Smooth muscle cell (in vitro differentiated cells): Measurements from ENCODE around the gene EFCAB6. TPM values are rescaled to one million over a fixed set of nuclear protein-coding genes. Genes with fewer than 3 reads are reported as not detected.

ENCODE experiments used
- DNase-seq: peaks from one replicate; lab custom pipeline; 2025; ENCODE audit not compliant: unreplicated experiment; lab: John Stamatoyannopoulos, UW
- H2AFZ ChIP-seq: fragments of 200-600 bp; sonication (generic); 2 replicates; pipeline ENCODE4 v1.6.0; 2016; ENCODE audit warnings: antibody characterized with exemption, low read depth, mild to moderate bottlenecking
- H3F3A ChIP-seq: fragments of 200-600 bp; sonication (generic); 2 replicates; pipeline ENCODE4 v1.6.0; 2017; ENCODE audit warnings: antibody characterized with exemption, low read depth
- H3K27ac ChIP-seq: fragments of 200-600 bp; sonication (generic); 2 replicates; pipeline ENCODE4 v1.5.1; 2016; ENCODE audit warnings: low read depth, mild to moderate bottlenecking
- H3K27me3 ChIP-seq: fragments of 200-600 bp; sonication (generic); 2 replicates; pipeline ENCODE4 v1.6.1; 2016; ENCODE audit warnings: low read depth, mild to moderate bottlenecking
- H3K36me3 ChIP-seq: fragments of 200-600 bp; sonication (generic); 2 replicates; pipeline ENCODE4 v1.5.1; 2016; ENCODE audit warnings: low read depth
- H3K4me1 ChIP-seq: fragments of 200-600 bp; sonication (generic); 2 replicates; pipeline ENCODE4 v1.5.1; 2016; ENCODE audit warnings: low read depth
- H3K4me2 ChIP-seq: fragments of 200-600 bp; sonication (generic); 2 replicates; pipeline ENCODE4 v1.6.0; 2016; ENCODE audit warnings: mild to moderate bottlenecking
- H3K4me3 ChIP-seq: fragments of 200-600 bp; sonication (generic); 2 replicates; pipeline ENCODE4 v1.5.1; 2016; ENCODE audit warnings: mild to moderate bottlenecking
- H3K79me2 ChIP-seq: fragments of 200-600 bp; sonication (generic); 2 replicates; pipeline ENCODE4 v1.6.0; 2016; ENCODE audit warnings: low read depth, mild to moderate bottlenecking
- H3K9ac ChIP-seq: fragments of 200-600 bp; sonication (generic); 2 replicates; pipeline ENCODE4 v1.6.0; 2016; ENCODE audit warnings: low read depth
- H3K9me3 ChIP-seq: fragments of 200-600 bp; sonication (generic); replicated peaks from 2 replicates; pipeline ENCODE4 v1.5.1; 2016; ENCODE audit warnings: low read depth
- H4K20me1 ChIP-seq: fragments of 200-600 bp; sonication (generic); 2 replicates; pipeline ENCODE4 v1.6.0; 2016; ENCODE audit warnings: low read depth
- WGBS: methylation state at CpG from one replicate; pipeline ENCODE4 v1.1.7; 2016; ENCODE audit warnings: low lambda C conversion rate; 5-methylcytosine and 5-hydroxymethylcytosine counted together
- polyA plus RNA-seq: library from polyadenylated mRNA; unstranded; fragments of >200 nt; fragmentation: Nextera tagmentation; extraction: Ambion mirVana; gene quantifications from 2 replicates; pipeline ENCODE4 v1.2.1, GENCODE V29; 2016
- total RNA-seq: library from RNA; depleted of rRNA; stranded (reverse); fragments of >200 nt; gene quantifications from 2 replicates; pipeline ENCODE4 v1.2.3, GENCODE V29; 2014
- TF ChIP-seq, protein P1 (sequence below): fragments of 200-600 bp; sonication (generic); IDR thresholded peaks from 2 replicates; pipeline ENCODE4 v1.5.1; 2017; ENCODE audit warnings: borderline replicate concordance, mild to moderate bottlenecking, antibody characterized with exemption; ENCODE audit not compliant: insufficient read depth, poor library complexity, severe bottlenecking

The EFCAB6 gene
- total and polyA plus RNA-seq, 2 experiments from 2014 or later: 0.80 to 2.9 TPM

DNA sequence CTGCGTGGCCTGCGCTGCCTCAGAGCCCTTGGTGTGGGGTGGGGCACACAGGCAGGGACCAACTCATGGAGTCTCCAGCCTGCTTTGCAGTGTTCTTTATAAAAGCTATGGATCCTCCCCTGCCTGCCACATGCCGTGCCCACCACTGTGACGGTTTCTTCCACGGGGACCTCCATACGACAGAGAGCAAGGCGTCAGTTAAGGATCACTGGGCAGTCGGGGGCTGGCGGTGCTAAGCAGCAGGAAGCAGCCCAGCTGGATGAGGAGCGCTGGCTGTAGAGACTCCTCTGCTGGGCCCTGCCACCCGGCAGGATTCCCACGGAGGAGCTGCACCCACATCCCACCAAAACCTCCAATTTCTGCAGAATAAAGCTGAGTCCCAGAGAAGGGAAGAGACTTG, 23.1 kb upstream of the EFCAB6 start:
- Histone ChIP-seq H3K36me3 (no peaks in the 10 kb centered on the region), H2AFZ (no peak overlapping the region), H3K27ac (no peak overlapping the region), H3K4me2 (no peak overlapping the region), H3K4me1 (no peaks in the 10 kb centered on the region), H3K9ac (no peak overlapping the region), H3F3A (no peaks in the 10 kb centered on the region), H3K4me3 (no peak overlapping the region), H3K27me3 (no peaks in the 10 kb centered on the region), H3K79me2 (no peaks in the 10 kb centered on the region), H3K9me3 (no peaks in the 10 kb centered on the region), H4K20me1 (no peaks in the 10 kb centered on the region)
- TF ChIP-seq, protein P1, sequence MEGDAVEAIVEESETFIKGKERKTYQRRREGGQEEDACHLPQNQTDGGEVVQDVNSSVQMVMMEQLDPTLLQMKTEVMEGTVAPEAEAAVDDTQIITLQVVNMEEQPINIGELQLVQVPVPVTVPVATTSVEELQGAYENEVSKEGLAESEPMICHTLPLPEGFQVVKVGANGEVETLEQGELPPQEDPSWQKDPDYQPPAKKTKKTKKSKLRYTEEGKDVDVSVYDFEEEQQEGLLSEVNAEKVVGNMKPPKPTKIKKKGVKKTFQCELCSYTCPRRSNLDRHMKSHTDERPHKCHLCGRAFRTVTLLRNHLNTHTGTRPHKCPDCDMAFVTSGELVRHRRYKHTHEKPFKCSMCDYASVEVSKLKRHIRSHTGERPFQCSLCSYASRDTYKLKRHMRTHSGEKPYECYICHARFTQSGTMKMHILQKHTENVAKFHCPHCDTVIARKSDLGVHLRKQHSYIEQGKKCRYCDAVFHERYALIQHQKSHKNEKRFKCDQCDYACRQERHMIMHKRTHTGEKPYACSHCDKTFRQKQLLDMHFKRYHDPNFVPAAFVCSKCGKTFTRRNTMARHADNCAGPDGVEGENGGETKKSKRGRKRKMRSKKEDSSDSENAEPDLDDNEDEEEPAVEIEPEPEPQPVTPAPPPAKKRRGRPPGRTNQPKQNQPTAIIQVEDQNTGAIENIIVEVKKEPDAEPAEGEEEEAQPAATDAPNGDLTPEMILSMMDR: no peak
- DNase-seq: no peak
- WGBS: 91% methylated on average over 12 of the region's 12 CpGs

DNA sequence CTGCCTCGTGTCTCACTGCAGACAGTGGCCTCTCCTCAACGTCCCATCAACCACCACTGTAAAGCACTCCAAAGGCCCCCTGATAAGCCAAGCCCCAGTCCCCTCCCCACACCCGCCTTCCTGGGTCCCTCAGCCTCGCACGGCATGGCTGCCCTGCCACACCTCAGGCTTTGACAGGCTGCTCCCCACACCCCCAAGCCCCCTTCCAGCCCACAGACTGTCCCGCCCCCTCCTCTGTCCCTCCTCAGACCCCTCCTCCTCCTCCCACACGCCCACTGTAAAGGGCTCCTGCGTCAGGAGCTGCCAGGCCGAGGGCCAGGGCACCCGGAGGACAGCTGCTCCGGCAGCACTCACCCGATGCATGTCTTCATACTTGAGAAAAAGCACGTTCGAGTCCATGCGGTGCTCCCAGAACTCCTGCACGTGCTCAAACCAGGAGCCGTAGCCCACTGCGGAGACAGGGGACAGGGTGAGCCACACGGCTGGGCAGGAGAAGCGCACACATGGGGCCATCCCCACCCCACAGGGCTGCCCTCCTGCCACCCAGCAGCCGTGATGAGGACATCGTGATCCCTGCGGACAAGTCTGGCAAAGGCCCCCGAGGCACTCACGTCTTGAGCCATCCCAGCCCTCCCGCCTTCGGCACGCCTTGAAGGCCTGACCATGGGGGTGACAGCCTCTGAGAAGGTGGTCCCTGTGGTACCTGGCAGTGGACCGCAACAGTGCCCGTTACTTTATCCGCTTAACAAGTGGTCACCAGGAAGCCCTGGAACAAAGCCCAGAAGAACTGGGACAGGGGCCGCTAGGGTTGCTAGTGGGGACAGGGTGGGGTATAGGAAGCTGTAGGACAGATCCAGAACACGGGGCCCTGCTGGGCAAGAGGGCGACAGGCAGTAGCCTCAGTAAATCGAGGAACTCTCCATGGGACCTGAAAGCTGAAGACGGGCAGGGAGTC, 21.5 kb upstream of the EFCAB6 start:
- no peak for DNase-seq
- H3K27ac ChIP-seq: no peak overlapping the region
- H4K20me1 ChIP-seq: no peaks in the 10 kb centered on the region
- no peaks in the 10 kb centered on the region for H3K36me3 ChIP-seq
- H3K4me3 ChIP-seq: no peak overlapping the region
- no peak overlapping the region for H3K4me2 ChIP-seq
- 91% methylated on average over 31 of the region's 36 CpGs for WGBS
- no peaks in the 10 kb centered on the region for H3K79me2 ChIP-seq
- TF ChIP-seq, protein P1: no peak
- no peaks in the 10 kb centered on the region for H3K4me1 ChIP-seq
- no peak overlapping the region for H3K9ac ChIP-seq
- H3K27me3 ChIP-seq: no peaks in the 10 kb centered on the region
- no peaks in the 10 kb centered on the region for H3K9me3 ChIP-seq
- no peaks in the 10 kb centered on the region for H3F3A ChIP-seq
- no peak overlapping the region for H2AFZ ChIP-seq

DNA sequence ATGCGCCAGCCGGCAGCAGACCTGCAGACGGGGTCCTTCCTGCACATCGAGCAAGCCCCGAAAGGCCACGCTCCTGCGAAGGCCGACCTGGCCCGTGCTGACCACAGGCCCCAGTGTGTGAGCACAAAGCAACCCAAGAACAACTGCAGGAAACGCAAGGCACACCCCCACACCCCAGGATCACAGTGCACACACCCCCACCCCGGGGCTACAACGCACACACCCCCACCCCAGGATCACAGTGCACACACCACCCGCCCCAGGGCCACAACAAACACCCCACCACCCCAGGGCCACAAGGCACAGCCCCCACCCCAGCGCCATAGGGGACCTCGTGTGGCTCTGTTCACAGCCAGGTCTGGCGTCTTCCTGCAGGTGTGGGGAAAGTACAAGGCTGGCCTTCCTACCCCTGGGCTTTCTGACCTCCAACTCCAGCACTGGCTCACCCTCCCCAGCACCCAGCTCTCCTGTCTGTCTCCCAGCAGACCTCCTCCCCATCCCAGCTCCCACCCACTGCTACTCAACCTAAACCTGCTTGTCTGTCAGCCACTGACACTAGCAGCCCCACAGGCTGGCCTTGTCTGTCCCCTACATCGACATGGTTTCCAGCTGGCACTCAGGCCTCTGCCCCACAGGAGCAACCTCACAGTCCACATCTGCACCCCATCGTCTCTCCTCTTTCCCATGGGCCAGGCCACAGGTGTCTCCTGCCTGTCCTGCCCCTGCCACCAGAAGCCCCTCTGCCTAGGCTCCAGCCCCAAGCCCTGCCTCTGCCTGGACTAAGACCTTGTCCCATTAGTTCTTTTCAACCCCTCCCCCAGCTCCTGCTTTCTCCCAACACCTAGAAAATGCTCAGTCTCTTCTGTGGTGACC, 20.5 kb upstream of the EFCAB6 start:
- no peak overlapping the region for H2AFZ ChIP-seq
- WGBS: 94% methylated on average over 16 of the region's 18 CpGs
- DNase-seq: no peak

More for the DNA sequence above, 20.5 kb upstream of the EFCAB6 start:
- TF ChIP-seq, protein P1: no peak
- no peak overlapping the region for H3K9ac ChIP-seq
- no peak overlapping the region for H3K27ac ChIP-seq
- H3K4me1 ChIP-seq: no peaks in the 10 kb centered on the region
- H4K20me1 ChIP-seq: no peaks in the 10 kb centered on the region
- no peak overlapping the region for H3K4me2 ChIP-seq
- H3K9me3 ChIP-seq: no peaks in the 10 kb centered on the region
- no peaks in the 10 kb centered on the region for H3K27me3 ChIP-seq
- no peaks in the 10 kb centered on the region for H3K36me3 ChIP-seq
- no peaks in the 10 kb centered on the region for H3K79me2 ChIP-seq
- peaks cover 4% of the 10 kb centered on the region for H3F3A ChIP-seq
- no peak overlapping the region for H3K4me3 ChIP-seq
